ENCODE results near the gene MALRD1.

- no peak for TF ChIP-seq CTCF (IDR thresholded peaks at IDR 0.05)
- no peak for TF ChIP-seq POLR2A (IDR thresholded peaks at IDR 0.05)
- TF ChIP-seq EP300 (IDR thresholded peaks at IDR 0.05), result no peak
Observed at GRCh38 chr10:19620811-19621210, 572.2 kb downstream of the MALRD1 start.
